Loucy (cell line): ENCODE measurements around the gene UBXN6.
A peak's percentile ranks its signal among the peaks of the same experiment; 100 is the strongest.

ENCODE experiments used
- H2AFZ ChIP-seq: fragments of 200-600 bp; sonication (generic); 2 replicates; pipeline ENCODE4 v1.6.0; 2016; ENCODE audit warnings: antibody characterized with exemption, mild to moderate bottlenecking, low read length, moderate library complexity
- H3F3A ChIP-seq: fragments of 200-600 bp; 2 replicates; pipeline ENCODE4 v1.6.0; 2016; ENCODE audit warnings: antibody characterized with exemption, low read depth, mild to moderate bottlenecking
- H3K27me3 ChIP-seq: fragments of 200-600 bp; sonication (generic); 2 replicates; pipeline ENCODE4 v1.6.1; 2014; ENCODE audit warnings: low read length, mild to moderate bottlenecking; ENCODE audit not compliant: insufficient read depth, poor library complexity, severe bottlenecking
- H3K36me3 ChIP-seq: fragments of 200-600 bp; sonication (generic); 2 replicates; pipeline ENCODE4 v1.6.1; 2016; ENCODE audit warnings: low read length; ENCODE audit not compliant: insufficient read depth
- H3K4me1 ChIP-seq: fragments of 200-600 bp; sonication (generic); 2 replicates; pipeline ENCODE4 v1.5.1; 2014; ENCODE audit warnings: low read length, mild to moderate bottlenecking; ENCODE audit not compliant: insufficient read depth, poor library complexity, severe bottlenecking
- H3K4me2 ChIP-seq: fragments of 200-600 bp; sonication (generic); 2 replicates; pipeline ENCODE4 v1.6.0; 2014; ENCODE audit warnings: antibody characterized with exemption, low read length, low read depth, mild to moderate bottlenecking; ENCODE audit not compliant: poor library complexity, severe bottlenecking
- H3K4me3 ChIP-seq: fragments of 200-600 bp; sonication (generic); 2 replicates; pipeline ENCODE4 v1.5.1; 2014; ENCODE audit warnings: low read length, mild to moderate bottlenecking, mixed read lengths; ENCODE audit not compliant: poor library complexity, severe bottlenecking
- H3K79me2 ChIP-seq: fragments of 200-600 bp; sonication (generic); 2 replicates; pipeline ENCODE4 v1.6.1; 2014; ENCODE audit warnings: low read length; ENCODE audit not compliant: insufficient read depth
- H3K9ac ChIP-seq: fragments of 200-600 bp; sonication (generic); 2 replicates; pipeline ENCODE4 v1.6.0; 2014; ENCODE audit warnings: mild to moderate bottlenecking, low read depth, low read length, moderate library complexity; ENCODE audit not compliant: poor library complexity, severe bottlenecking
- H3K9me2 ChIP-seq: fragments of 200-600 bp; sonication (generic); replicated peaks from 2 replicates; pipeline ENCODE4 v1.6.1; 2016; ENCODE audit warnings: low read depth, low read length, mixed read lengths
- H3K9me3 ChIP-seq: fragments of 200-600 bp; sonication (generic); 2 replicates; pipeline ENCODE4 v1.6.1; 2014; ENCODE audit warnings: mild to moderate bottlenecking, antibody characterized with exemption, low read length, low read depth; ENCODE audit not compliant: insufficient read depth
- H4K20me1 ChIP-seq: fragments of 200-600 bp; sonication (generic); 2 replicates; pipeline ENCODE4 v1.6.0; 2014; ENCODE audit warnings: antibody characterized with exemption, low read length, mild to moderate bottlenecking; ENCODE audit not compliant: insufficient read depth, poor library complexity, severe bottlenecking
- CTCF ChIP-seq: fragments of 200-600 bp; sonication (generic); conservative IDR thresholded peaks from 2 replicates; pipeline ENCODE4 v1.5.1; 2014; ENCODE audit warnings: mild to moderate bottlenecking, antibody characterized with exemption, low read length
- EZH2phosphoT487 ChIP-seq: fragments of 200-600 bp; IDR thresholded peaks from 2 replicates; pipeline ENCODE4 v1.6.1; 2018; ENCODE audit warnings: antibody characterized with exemption, mild to moderate bottlenecking, moderate library complexity, borderline replicate concordance

Gene UBXN6

DNA sequence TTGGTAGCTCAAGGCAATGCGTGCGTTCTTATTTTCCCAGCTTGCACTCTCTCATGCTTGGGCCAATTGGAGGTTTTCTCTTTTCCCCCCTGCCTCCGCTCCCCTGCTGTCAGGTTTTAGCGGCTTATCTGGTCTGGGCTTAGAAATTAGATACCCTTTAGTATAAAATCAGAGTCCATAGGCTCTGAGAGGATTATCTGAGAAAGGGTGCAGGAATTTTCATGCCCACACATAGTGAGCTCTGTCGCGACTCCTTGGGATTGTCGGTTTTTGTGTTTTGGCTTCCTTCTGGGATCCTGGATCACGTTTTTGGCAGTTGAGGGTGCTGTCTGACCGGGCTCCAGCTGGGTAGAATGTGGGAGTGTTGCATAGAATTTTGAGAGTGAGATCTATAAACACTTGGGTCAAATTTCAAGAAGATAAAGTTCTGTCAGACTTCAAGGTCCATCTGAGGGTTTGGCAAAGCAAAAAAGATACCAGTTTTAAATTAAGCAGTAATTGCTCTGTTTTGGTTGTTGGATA, 42.7 kb downstream of the UBXN6 start:
- Histone ChIP-seq H3F3A (no peaks in the 10 kb centered on the region), H3K79me2 (peaks cover 80% of the 10 kb centered on the region), H3K4me1 (peaks cover 5% of the 10 kb centered on the region), H3K4me3 (no peak overlapping the region), H3K27me3 (no peaks in the 10 kb centered on the region), H3K9ac (no peak overlapping the region), H3K9me3 (no peaks in the 10 kb centered on the region), H4K20me1 (peaks cover 51% of the 10 kb centered on the region), H3K36me3 (peaks cover 52% of the 10 kb centered on the region; the same call in 1 of the 2 replicates), H2AFZ (no peak overlapping the region), H3K4me2 (peak overlapping the region; percentile 1), H3K9me2 (no peaks in the 10 kb centered on the region)
- no peak for TF ChIP-seq EZH2phosphoT487
- no peak for TF ChIP-seq CTCF

- no peak overlapping the region for H3K9ac ChIP-seq
- H3K36me3 ChIP-seq = peaks cover 52% of the 10 kb centered on the region; the same call in 1 of the 2 replicates
- no peak overlapping the region for H2AFZ ChIP-seq
- H3K4me2 ChIP-seq = no peak overlapping the region
- H3K9me3 ChIP-seq = no peaks in the 10 kb centered on the region
- H3K79me2 ChIP-seq = peaks cover 85% of the 10 kb centered on the region
- H3F3A ChIP-seq = no peaks in the 10 kb centered on the region
- H3K4me3 ChIP-seq = no peak overlapping the region
- no peaks in the 10 kb centered on the region for H3K9me2 ChIP-seq
- H3K27me3 ChIP-seq = no peaks in the 10 kb centered on the region
- peaks cover 55% of the 10 kb centered on the region for H4K20me1 ChIP-seq
- H3K4me1 ChIP-seq = peaks cover 5% of the 10 kb centered on the region
- TF ChIP-seq CTCF (no peak), EZH2phosphoT487 (no peak)
Observed at GRCh38 chr19:4414144-4414799, 43.3 kb downstream of the UBXN6 start.

DNA sequence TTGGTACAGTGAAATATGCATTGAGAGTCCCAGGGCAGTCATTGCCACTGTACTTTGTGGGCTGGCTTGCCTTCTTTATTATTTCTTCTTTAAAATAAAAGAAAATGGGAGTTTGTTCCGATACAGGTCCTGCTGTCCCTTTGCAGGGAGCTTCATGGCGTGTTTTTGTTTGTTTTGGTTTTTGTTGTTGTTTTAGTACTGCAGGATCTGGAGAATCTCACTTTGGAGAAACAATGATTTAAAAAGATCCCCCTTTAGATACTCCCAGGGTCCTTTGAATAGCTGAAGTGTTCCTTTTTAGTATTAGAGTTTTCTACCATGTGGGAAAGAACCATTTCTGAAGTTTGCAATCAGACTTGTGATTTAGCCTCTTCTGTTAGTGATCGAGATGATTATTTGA, 44.0 kb downstream of the UBXN6 start:
- H3K9me2 ChIP-seq = no peaks in the 10 kb centered on the region
- no peaks in the 10 kb centered on the region for H3K9me3 ChIP-seq
- no peak for TF ChIP-seq CTCF
- TF ChIP-seq EZH2phosphoT487 = no peak
- peaks cover 5% of the 10 kb centered on the region for H3K4me1 ChIP-seq
- H3K4me2 ChIP-seq = no peak overlapping the region
- H3K36me3 ChIP-seq = peaks cover 54% of the 10 kb centered on the region; the same call in 1 of the 2 replicates
- peaks cover 59% of the 10 kb centered on the region for H4K20me1 ChIP-seq
- H2AFZ ChIP-seq = no peak overlapping the region
- H3K9ac ChIP-seq = no peak overlapping the region
- no peak overlapping the region for H3K4me3 ChIP-seq
- no peaks in the 10 kb centered on the region for H3K27me3 ChIP-seq
- H3K79me2 ChIP-seq = peaks cover 92% of the 10 kb centered on the region
- H3F3A ChIP-seq = no peaks in the 10 kb centered on the region
